ENCODE results near the gene TCF7L1.

TCF7L1 gene

DNA sequence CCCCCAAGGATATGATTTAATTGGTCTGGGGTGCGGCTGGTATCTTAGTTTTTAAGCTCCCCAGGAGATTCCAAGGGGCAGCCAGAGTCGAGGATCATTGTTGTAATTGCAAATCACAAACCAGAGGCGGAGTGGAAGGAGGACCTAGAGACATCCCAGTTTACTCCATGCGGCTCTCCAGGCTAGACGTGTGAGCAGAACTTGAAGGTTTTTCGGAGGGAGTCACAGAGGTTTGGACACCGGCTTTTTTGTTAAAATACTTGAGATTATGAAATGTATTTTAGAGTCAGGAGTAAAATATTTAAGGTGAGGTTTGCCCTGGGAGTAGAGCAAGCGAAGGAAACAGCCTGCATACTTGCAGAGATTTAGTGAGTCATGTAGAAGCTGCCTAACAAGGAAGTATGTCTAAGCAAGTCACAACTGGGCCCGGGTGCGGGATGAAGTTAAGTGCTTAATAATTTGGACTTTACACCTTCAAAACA is 155.1 kb downstream of the TCF7L1 start:
- no peaks in the 10 kb centered on the region for H3K9me3 ChIP-seq (ENCODE audit: insufficient read depth, low read length)
- no peaks in the 10 kb centered on the region for H3K79me2 ChIP-seq (ENCODE audit: low read length)
- no peak overlapping the region for H3K27ac ChIP-seq (ENCODE audit: low read length)
- no peak overlapping the region for H3K9ac ChIP-seq (ENCODE audit: low read length)
- H3K27me3 ChIP-seq (ENCODE audit: low read depth, low read length), result no peaks in the 10 kb centered on the region
- no peak overlapping the region for H3K4me3 ChIP-seq (ENCODE audit: low read length)
- H3K4me1 ChIP-seq (ENCODE audit: low read length), result peaks cover 18% of the 10 kb centered on the region
- no peak overlapping the region for H3K4me2 ChIP-seq (ENCODE audit: low read length)
- H2AFZ ChIP-seq (ENCODE audit: low read depth, low read length), result no peak overlapping the region
- no peaks in the 10 kb centered on the region for H3K36me3 ChIP-seq (replicated peaks; ENCODE audit: low read depth, low read length)
- TF ChIP-seq CTCF (IDR thresholded peaks at IDR 0.05; ENCODE audit: low read depth, low read length) (no peak), EZH2phosphoT487 (IDR thresholded peaks at IDR 0.05; ENCODE audit: low read depth) (no peak)
- no peaks in the 10 kb centered on the region for H4K20me1 ChIP-seq (ENCODE audit: insufficient read depth, low read length)

DNA sequence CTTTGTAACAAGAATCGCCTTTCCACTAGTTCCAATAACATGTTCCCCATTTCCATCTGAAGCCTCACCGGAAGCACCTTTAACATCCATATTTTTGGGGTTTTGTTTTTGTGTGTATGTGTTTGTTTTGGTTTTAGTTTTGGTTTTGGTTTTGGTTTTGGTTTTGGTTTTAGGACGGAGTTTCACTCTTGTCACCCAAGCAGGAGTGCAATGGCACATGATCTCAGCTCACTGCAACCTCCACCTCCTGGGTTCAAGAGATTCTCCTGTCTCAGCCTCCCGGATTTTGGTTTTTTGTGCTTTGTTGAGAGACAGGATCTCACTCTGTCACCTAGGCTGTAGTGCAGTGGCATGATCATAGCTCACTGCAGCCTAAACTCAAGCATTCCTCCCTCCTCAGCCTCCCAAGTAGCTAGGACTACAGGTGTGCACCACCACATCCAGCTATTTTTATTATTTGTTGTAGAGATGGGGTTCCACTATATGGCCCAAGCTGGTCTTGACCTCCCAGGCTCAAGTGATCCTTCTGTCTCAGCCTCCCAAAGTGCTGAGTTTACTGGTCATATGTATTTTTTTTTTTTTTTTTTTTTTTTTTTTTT is 158.3 kb downstream of the TCF7L1 start:
- Histone ChIP-seq H3K9me3 (ENCODE audit: insufficient read depth, low read length) (no peaks in the 10 kb centered on the region), H3K27ac (ENCODE audit: low read length) (peak overlapping the region; percentile 33; the same call in 1 of the 2 replicates), H3K4me2 (ENCODE audit: low read length) (peak overlapping the region; percentile 39), H3K9ac (ENCODE audit: low read length) (no peak overlapping the region), H3K27me3 (ENCODE audit: low read depth, low read length) (peaks cover 3% of the 10 kb centered on the region; the same call in 1 of the 2 replicates), H3K79me2 (ENCODE audit: low read length) (no peaks in the 10 kb centered on the region), H4K20me1 (ENCODE audit: insufficient read depth, low read length) (no peaks in the 10 kb centered on the region), H3K4me3 (ENCODE audit: low read length) (no peak overlapping the region; the same call in 1 of the 2 replicates), H2AFZ (ENCODE audit: low read depth, low read length) (peak overlapping the region; percentile 69; the same call in 1 of the 2 replicates), H3K36me3 (replicated peaks; ENCODE audit: low read depth, low read length) (no peaks in the 10 kb centered on the region), H3K4me1 (ENCODE audit: low read length) (peaks cover 20% of the 10 kb centered on the region)
- TF ChIP-seq EZH2phosphoT487 (IDR thresholded peaks at IDR 0.05; ENCODE audit: low read depth) (no peak), CTCF (IDR thresholded peaks at IDR 0.05; ENCODE audit: low read depth, low read length) (no peak)

- H4K20me1 ChIP-seq (ENCODE audit: insufficient read depth, low read length), result no peaks in the 10 kb centered on the region
- H2AFZ ChIP-seq (ENCODE audit: low read depth, low read length), result no peak overlapping the region
- H3K4me3 ChIP-seq (ENCODE audit: low read length), result no peak overlapping the region
- peaks cover 4% of the 10 kb centered on the region for H3K4me1 ChIP-seq (ENCODE audit: low read length)
- H3K9me3 ChIP-seq (ENCODE audit: insufficient read depth, low read length), result no peaks in the 10 kb centered on the region
- H3K27me3 ChIP-seq (ENCODE audit: low read depth, low read length), result peaks cover 24% of the 10 kb centered on the region
- H3K79me2 ChIP-seq (ENCODE audit: low read length), result no peaks in the 10 kb centered on the region
- no peak for TF ChIP-seq CTCF (IDR thresholded peaks at IDR 0.05; ENCODE audit: low read depth, low read length)
- TF ChIP-seq EZH2phosphoT487 (IDR thresholded peaks at IDR 0.05; ENCODE audit: low read depth), result no peak
- no peaks in the 10 kb centered on the region for H3K36me3 ChIP-seq (replicated peaks; ENCODE audit: low read depth, low read length)
- H3K27ac ChIP-seq (ENCODE audit: low read length), result no peak overlapping the region
- no peak overlapping the region for H3K9ac ChIP-seq (ENCODE audit: low read length)
- no peak overlapping the region for H3K4me2 ChIP-seq (ENCODE audit: low read length)
Observed at GRCh38 chr2:85302121-85302520, 168.9 kb downstream of the TCF7L1 start.

DNA sequence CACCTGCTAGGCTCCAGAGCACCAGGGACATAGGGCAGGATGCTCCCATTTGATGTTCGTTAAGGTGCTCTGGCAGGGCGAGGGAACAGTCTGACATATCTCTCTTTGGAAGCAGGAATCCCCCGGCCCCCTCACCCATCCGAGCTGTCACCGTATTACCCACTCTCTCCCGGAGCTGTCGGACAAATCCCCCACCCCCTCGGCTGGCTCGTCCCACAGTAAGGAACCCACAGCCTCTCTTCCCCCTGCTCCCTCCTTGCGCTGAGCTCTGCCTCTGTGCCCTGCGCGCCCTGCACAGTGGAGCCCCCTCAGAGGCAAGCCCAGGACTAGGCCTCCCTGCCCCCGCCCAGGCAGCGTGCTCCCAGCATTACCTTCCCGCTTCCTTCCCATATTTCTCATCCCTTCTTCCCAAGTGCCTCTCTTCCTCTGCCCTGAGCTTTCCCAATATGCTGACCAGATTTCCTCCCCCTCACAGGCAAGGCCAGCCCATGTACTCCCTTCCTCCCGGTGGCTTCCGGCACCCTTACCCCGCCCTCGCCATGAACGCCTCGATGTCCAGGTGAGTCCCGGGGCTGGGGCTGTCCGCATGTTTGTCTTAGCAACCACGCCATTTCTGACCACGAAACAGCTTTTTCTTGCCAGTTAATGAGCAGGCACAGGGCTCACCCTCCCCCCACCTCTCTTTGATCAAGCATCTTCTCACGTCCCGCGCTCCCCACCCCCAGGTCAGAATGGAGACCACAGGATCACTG is 170.8 kb downstream of the TCF7L1 start:
- Histone ChIP-seq H3K79me2 (ENCODE audit: low read length) (no peaks in the 10 kb centered on the region), H3K9ac (ENCODE audit: low read length) (no peak overlapping the region), H2AFZ (ENCODE audit: low read depth, low read length) (no peak overlapping the region), H3K27ac (ENCODE audit: low read length) (no peak overlapping the region), H3K4me2 (ENCODE audit: low read length) (no peak overlapping the region), H3K27me3 (ENCODE audit: low read depth, low read length) (peaks cover 23% of the 10 kb centered on the region), H4K20me1 (ENCODE audit: insufficient read depth, low read length) (no peaks in the 10 kb centered on the region), H3K4me3 (ENCODE audit: low read length) (no peak overlapping the region), H3K9me3 (ENCODE audit: insufficient read depth, low read length) (no peaks in the 10 kb centered on the region), H3K36me3 (replicated peaks; ENCODE audit: low read depth, low read length) (no peaks in the 10 kb centered on the region), H3K4me1 (ENCODE audit: low read length) (peaks cover 12% of the 10 kb centered on the region)
- TF ChIP-seq CTCF (IDR thresholded peaks at IDR 0.05; ENCODE audit: low read depth, low read length) (no peak), EZH2phosphoT487 (IDR thresholded peaks at IDR 0.05; ENCODE audit: low read depth) (no peak)
